GM18909 (cell line): Measurements from ENCODE around the gene NUP160.
A peak's percentile ranks its signal among the peaks of the same experiment; 100 is the strongest.
"Not testable (repeated sequence)": the region's sequence is repeated elsewhere in the genome, so short reads cannot be mapped to it uniquely, and the experiment has no call there.

Source experiments
- ATAC-seq: cut with Tn5 transposase; IDR thresholded peaks from one replicate; pipeline ENCODE4 v1.9.1; 2021; ENCODE audit warnings: mild to moderate bottlenecking; ENCODE audit not compliant: unreplicated experiment, poor library complexity

Gene NUP160, protein sequence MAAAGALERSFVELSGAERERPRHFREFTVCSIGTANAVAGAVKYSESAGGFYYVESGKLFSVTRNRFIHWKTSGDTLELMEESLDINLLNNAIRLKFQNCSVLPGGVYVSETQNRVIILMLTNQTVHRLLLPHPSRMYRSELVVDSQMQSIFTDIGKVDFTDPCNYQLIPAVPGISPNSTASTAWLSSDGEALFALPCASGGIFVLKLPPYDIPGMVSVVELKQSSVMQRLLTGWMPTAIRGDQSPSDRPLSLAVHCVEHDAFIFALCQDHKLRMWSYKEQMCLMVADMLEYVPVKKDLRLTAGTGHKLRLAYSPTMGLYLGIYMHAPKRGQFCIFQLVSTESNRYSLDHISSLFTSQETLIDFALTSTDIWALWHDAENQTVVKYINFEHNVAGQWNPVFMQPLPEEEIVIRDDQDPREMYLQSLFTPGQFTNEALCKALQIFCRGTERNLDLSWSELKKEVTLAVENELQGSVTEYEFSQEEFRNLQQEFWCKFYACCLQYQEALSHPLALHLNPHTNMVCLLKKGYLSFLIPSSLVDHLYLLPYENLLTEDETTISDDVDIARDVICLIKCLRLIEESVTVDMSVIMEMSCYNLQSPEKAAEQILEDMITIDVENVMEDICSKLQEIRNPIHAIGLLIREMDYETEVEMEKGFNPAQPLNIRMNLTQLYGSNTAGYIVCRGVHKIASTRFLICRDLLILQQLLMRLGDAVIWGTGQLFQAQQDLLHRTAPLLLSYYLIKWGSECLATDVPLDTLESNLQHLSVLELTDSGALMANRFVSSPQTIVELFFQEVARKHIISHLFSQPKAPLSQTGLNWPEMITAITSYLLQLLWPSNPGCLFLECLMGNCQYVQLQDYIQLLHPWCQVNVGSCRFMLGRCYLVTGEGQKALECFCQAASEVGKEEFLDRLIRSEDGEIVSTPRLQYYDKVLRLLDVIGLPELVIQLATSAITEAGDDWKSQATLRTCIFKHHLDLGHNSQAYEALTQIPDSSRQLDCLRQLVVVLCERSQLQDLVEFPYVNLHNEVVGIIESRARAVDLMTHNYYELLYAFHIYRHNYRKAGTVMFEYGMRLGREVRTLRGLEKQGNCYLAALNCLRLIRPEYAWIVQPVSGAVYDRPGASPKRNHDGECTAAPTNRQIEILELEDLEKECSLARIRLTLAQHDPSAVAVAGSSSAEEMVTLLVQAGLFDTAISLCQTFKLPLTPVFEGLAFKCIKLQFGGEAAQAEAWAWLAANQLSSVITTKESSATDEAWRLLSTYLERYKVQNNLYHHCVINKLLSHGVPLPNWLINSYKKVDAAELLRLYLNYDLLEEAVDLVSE (N-terminal part only)

DNA sequence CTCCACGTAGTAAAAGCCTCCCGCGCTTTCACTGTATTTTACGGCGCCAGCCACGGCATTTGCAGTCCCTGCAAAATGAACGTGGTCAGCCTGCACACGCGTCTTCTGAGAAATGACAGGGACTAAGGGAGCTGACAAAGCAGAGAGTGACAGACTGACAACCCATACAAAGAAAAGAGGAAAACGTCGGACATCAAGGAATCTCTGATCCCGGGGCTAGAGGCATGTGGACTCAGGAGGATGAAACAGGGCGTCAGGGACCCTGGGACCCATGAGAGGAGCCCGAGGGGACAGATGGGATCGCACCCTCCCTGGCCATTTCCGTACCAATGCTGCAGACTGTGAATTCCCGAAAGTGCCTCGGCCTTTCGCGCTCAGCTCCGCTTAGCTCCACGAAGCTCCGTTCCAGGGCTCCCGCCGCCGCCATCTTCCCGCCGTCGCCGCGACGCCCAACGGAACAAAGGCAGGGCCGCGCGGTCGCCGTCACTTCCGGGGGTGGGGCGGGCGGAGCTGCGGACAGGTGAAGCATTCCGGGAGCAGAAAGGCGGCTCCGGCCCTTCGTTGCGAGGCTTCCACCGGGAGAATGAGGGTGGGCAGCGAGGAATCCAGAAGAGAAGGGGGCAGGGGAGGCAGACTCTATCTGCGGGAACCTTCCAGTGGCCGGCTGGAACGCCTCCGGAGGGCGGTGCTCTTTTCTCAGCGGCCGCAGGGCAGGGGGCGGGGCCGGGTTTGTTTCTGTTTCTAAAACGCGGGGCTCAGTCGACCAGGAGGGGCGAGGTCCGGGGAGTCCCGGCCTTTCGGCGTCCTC is at the start of gene NUP160:
Gene NUP160 (minus strand): TSS at position 459 of the 808 bp plus-strand sequence. CDS start 32 bp downstream, at position 427.
- peak; percentile 88 for ATAC-seq

DNA sequence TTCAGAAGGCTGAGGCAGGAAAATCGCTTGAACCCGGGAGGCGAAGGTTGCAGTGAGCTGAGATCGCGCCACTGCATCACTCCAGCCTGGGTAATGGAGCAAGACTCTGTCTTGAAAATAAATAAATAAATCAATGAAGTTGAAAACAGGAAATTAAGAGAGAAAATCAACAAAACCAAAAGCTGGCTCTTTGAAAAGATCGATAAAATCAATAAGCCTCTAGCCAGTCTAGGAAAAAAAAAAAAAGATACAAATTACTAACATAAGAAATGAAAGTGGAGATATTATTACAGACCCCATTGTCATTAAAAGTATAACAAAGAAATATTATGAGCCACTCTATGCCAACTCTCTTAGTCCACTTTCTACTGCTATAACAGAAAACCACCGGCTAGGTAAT is 48.0 kb upstream of the NUP160 start:
- ATAC-seq, result no peak

DNA sequence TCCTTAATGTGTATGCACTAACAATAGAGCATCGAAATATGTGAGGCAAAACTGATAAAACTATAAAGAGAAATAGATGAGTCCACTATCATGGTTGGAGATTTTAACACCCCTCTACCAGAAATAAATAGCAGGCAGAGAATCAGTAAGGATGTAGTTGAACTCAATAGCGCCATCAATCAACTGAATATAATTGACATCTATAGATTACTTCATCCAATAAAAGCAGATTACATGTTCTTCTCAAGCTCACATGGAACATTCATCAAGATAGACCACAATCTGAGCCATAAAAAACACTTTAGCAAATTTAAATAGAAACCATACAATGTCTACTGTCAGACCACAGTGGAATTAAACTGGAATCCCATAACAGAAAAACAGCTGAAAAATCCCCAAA is 46.9 kb upstream of the NUP160 start:
- no peak for ATAC-seq

DNA sequence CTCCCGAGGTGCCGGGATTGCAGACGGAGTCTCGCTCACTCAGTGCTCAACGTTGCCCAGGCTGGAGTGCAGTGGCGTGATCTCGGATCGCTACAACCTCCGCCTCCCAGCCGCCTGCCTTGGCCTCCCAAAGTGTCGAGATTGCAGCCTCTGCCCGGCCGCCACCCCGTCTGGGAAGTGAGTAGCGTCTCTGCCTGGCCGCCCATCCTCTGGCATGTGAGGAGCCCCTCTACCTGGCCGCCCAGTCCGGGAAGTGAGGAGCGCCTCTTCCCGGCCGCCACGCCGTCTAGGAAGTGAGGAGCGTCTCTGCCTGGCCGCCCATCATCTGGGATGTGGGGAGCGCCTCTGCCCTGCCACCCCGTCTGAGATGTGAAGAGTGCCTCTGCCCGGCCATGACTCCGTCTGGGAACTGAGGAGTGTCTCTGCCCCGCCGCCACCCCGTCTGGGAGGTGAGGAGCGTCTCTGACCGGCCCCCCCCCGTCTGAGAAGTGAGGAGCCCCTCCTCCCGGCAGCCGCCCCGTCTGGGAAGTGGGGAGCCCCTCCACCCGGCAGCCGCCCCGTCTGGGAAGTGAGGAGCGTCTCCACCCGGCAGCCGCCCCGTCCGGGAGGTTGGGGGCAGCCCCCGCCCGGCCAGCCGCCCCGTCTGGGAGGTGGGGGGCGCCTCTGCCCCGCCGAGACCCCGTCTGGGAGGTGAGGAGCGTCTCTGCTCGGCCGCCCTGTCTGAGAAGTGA is 44.6 kb upstream of the NUP160 start:
- not testable (repeated sequence) for ATAC-seq

DNA sequence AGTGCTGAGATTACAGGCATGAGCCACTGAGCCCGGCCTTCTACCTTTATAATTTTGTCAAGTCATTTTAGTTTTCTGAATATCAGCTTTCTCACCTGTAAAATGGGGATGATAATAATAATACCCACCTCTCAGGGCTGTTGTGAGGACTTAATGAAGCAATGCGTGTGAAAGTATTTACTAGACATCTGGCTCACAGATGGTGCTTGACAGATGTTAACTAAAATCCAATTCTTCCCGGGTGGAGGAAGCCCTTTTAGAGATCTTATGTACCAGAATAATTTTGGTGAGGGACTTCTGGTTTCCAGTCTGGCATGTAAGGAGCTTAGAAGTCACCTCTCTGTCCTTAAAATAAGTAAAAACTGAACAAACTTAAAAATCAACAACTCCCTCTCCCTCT is 43.7 kb upstream of the NUP160 start:
- ATAC-seq, result no peak

DNA sequence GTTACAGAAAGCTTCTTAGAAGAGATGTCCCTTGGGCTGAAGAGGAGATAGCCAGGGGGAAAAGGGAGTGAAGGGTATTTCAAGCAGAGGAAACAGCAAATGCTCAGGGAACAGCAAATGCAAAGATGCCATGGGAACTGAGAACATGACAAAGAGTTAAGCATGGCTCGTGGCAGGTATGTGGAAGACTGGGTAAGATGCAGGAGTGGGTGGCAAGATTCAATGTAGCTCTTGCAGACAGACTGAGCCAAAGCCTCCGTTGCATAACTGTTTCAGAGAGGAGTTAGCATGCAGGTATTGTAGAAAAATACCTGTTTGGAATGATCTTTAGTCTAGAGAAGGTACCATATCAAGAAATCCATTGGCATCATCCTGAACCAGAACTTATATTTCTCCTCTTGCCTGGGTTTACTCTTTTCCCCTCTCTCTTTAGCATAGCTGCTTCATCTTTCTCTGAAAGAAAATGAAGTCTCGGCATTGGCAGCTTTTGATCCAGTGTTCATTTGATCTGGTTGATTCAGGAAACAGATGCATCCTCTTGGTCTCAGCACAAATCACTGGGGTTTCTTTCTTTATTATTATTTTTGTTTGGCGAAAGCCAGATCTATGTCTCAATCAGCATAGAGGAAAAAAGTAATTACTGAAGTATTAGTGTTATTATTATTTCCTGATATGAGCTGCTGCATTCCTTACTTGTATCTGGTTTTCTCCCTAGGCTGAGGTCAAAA is 41.7 kb upstream of the NUP160 start:
- no peak for ATAC-seq

DNA sequence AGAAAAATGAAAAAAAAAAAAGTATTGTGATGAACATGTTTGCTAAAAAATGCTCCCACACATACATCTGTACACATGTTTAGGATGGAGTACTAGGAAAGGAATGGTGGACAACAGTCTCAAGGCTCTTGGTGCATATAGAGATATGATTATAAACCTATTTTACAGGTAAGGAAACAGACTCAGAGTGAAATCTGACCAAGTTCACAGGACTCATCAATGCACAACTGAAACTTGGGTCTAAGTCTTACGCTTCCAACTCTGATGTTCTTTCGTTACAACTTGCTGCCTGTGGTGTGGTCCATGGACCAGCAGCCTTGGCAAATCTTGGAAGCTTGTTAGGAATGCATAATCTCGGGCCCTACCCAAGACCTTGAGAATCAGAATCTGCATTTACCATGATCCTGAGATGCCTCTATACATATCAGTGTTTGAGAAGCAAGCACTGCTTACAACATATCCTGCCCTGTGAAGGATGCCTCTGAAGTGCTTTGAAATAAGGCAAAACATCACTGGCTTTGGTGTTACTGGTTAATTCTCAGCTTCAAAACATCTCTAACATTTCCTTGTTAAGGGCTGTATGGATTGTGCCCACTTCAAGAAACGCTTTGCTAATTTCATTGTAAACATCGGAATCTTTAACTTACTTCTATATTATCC is 39.9 kb upstream of the NUP160 start:
- no peak for ATAC-seq

DNA sequence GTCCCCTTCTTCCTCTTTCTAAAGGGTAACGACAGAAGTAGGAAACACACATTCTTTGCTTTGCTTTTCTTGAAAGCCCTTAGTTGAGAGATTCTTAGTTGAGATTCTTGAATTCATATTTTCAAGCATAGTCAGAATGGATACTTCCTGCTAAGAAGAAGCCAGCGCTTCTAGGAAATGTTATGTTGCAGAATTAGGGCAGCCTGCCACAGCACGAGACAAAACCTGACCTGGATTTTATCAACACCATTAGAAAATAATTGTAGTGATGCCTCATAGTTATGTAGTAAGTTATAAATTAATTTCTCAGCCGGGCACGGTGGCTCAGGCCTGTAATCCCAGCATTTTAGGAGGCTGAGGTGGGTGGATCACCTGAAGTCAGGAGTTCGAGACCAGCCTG is 37.9 kb upstream of the NUP160 start:
- no peak for ATAC-seq

DNA sequence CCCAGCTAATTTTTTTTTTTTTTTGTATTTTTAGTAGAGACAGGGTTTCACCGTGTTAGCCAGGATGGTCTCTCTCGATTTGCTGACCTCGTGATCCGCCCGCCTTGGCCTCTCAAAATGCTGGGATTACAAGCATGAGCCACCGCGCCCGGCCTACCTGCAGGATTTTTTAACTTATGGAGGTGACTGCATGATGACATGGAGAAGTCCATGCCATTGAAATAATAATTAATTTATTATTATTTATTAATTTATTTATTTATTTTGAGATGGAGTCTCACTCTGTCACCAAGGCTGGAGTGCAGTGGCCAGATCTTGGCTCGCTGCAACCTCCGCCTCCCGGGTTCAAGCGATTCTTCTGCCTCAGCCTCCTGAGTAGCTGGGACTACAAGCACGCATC is 34.3 kb upstream of the NUP160 start:
- ATAC-seq, result not testable (repeated sequence)

DNA sequence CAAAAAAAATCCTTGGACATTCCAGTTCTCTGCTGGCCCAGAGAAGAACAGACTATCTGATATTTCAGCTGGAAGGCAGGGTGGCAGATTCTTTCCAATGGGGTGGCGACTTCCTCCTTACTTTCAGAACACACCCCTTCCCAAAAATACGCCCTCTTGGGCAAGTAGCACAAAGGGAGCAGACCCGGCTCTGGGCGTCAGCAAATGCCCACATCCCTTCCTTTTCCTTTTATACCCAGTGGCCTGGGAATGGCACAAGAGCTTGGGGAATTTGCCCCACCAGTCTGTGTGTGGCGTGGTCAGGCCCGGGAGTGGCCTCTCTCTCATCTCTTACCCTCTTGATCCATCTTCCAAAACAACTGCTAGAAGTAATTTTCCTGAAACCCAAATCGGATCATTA is 33.0 kb upstream of the NUP160 start:
- no peak for ATAC-seq

DNA sequence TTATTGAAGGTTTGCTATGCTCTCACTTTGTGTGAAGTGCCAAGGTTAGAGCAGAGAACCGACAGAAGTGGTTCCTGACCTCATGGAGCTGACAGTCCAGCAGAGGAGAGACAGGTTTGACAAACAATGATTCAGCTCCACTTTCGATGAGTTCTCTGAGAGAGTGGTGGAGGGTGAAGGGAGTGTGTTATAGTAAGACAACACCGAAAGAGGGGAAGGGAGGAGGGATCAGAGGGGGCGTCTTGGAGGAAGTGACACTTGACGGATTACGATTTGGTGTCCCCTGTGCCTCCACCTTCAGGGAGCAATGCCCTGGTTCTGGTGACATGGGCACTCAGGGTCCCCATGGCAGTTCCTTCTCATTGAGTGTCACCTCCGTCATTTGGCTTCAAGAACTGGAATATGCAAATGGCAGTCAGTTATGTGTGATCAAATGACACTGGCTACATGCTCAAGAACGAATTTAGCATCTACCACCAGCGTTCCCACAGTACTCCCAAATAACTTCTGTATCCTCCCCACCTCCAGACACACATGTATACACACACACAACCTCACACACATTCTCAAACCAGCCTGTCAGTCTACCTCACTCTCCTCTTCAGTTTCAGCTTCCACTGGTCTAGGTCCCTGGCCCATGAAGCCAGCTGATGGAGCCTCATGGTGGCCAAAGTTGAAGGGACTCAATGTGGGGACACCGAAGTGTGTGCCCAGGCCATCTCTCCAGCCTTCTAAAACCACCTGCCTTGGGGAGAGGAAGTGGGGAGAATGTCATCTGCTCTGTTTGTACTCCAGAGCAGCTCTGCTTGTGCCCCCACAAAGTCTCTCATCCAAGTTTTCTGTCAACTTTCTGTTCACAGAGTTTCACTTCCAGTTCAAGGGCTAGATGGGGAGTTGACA is 31.4 kb upstream of the NUP160 start:
- no peak for ATAC-seq

DNA sequence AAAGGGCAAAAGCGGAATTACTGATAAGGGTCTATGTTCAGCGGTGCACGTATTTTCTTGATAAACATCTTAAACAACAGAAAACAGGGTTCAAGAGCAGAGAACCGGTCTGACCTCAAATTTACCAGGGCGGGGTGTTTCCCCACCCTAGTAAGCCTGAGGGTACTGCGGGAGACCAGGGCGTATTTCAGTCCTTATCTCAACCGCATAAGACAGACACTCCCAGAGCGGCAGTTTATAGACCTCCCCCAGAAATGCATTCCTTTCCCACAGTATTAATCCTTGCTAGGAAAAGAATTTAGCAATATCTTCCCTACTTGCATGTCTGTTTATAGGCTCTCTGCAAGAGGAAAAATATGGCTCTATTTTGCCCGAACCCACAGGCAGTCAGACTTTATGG is 27.7 kb upstream of the NUP160 start:
- ATAC-seq, result not testable (repeated sequence)

DNA sequence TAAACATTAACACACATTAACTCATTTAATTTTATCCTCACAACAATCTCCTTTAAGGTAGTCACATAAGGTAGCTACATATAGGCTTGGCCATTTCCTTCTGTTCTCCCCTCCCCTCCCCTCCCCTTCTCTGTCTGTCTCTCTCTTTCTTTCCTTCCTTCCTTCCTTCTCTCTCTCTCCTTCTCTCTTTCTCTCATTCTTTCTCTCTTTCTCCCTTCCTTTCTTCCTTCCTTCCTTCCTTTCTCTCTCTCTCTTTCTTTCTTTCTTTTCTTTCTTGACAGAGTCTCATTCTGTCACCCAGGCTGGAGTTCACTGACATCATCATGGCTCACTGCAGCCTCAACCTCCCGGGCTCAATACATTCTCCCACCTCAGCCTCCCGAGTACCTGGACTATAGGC is 22.3 kb upstream of the NUP160 start:
- no peak for ATAC-seq

DNA sequence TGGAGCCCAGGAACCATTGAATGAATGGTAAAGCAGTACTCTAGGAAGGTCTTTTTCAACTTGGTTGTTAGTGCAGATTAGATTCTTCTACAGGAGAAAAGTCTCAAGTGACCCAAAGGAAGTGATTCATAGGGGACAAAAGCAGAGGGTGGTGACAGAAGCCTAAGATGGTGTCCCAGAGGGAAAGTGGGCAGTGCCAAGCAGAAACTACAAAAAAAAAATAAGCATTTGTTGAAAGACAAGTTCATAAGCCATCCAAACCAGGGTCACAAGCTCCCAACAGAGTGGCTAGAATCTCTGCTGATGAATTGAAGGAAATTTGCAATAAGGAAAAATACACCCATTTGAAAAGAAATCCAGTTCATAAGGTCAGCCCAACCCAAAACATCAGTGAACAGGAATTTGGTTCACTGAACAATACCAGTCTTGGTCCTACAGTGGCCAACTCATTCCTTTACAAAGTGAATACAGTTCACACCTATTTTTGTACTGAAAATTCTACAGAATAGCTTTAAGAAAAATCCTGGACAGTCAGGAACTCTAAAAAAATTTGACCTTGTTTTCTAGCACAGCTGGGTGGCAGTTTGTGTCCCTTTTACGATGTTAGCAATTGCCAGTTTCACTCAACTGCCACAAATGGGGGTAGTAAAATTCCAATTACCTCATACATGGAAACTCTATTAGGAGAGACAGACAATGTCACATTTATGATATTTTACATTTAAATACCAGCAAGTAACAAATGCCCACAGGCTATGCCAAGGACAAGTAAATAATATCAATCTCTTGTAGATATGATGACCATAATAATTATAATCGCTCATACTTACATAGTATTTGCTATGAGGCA is 21.6 kb upstream of the NUP160 start:
- ATAC-seq, result no peak

DNA sequence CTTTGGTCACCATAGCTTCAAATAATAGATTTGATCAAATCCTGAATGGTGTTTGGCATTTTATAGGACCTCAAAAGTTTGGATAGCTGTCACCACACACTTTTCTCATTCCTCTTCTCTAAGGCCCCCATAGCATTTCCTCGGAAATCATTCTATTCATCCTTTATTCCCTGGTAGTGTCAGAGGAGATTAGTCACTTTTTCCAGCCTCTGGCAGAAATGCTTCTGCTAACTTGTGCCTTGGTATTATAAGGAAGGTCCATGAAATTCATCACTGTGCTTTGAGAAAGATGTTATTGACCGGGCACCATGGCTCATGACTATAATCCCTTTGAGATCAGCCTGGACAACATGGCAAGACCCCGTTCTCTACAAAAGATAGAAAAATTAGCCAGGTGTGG is 19.7 kb upstream of the NUP160 start:
- ATAC-seq, result no peak

DNA sequence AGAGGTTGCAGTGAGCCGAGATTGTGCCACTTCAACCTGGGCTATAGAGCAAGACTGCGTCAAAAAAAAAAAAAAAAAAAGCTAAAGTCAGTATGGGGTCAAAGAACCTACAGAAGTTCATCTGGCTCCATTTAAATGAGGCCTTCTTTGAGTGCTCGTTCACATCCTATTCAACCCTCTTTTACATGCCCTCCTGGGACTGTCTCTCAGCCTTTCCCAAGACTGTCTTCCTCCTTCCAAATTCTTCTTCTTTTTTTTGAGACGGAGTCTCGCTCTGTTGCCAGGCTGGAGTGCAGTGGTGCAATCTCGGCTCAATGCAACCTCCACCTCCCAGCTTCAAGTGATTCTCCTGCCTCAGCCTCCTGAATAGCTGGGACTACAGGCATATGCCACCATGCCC is 18.7 kb upstream of the NUP160 start:
- ATAC-seq, result not testable (repeated sequence)
